ENCODE measurements around the gene FSIP1. TPM values are rescaled to one million over a fixed set of nuclear protein-coding genes. Genes with fewer than 3 reads are reported as not detected.

FSIP1 gene
- total RNA-seq, 1 experiment from 2014 or later = 0.61 TPM

DNA sequence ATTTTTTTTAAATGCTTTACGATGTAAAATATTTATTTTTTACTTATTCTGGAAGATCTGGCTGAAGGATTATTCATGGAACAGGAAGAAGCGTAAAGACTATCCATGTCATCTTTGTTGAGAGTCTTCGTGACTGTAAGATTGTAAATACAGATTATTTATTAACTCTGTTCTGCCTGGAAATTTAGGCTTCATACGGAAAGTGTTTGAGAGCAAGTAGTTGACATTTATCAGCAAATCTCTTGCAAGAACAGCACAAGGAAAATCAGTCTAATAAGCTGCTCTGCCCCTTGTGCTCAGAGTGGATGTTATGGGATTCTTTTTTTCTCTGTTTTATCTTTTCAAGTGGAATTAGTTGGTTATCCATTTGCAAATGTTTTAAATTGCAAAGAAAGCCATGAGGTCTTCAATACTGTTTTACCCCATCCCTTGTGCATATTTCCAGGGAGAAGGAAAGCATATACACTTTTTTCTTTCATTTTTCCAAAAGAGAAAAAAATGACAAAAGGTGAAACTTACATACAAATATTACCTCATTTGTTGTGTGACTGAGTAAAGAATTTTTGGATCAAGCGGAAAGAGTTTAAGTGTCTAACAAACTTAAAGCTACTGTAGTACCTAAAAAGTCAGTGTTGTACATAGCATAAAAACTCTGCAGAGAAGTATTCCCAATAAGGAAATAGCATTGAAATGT, 186.1 kb downstream of the FSIP1 start (continued):
- no peak for TF ChIP-seq GABPB1 (CRISPR knock-in tag; IDR thresholded peaks at IDR 0.05)

DNA sequence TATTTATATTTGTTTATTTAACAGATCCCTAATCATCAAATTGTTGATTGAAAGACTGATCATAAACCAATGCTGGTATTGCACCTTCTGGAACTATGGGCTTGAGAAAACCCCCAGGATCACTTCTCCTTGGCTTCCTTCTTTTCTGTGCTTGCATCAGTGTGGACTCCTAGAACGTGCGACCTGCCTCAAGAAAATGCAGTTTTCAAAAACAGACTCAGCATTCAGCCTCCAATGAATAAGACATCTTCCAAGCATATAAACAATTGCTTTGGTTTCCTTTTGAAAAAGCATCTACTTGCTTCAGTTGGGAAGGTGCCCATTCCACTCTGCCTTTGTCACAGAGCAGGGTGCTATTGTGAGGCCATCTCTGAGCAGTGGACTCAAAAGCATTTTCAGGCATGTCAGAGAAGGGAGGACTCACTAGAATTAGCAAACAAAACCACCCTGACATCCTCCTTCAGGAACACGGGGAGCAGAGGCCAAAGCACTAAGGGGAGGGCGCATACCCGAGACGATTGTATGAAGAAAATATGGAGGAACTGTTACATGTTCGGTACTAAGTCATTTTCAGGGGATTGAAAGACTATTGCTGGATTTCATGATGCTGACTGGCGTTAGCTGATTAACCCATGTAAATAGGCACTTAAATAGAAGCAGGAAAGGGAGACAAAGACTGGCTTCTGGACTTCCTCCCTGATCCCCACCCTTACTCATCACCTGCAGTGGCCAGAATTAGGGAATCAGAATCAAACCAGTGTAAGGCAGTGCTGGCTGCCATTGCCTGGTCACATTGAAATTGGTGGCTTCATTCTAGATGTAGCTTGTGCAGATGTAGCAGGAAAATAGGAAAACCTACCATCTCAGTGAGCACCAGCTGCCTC, 187.1 kb downstream of the FSIP1 start:
- H3K27ac Mint-ChIP-seq = no peak overlapping the region
- POLR2A ChIA-PET = interaction anchor here (0.8 to 1.2 kb wide), 2 partner anchors 14 to 15 kb away, joined by 3 to 4 read pairs; partner anchors contain the start of gene THBS1

DNA sequence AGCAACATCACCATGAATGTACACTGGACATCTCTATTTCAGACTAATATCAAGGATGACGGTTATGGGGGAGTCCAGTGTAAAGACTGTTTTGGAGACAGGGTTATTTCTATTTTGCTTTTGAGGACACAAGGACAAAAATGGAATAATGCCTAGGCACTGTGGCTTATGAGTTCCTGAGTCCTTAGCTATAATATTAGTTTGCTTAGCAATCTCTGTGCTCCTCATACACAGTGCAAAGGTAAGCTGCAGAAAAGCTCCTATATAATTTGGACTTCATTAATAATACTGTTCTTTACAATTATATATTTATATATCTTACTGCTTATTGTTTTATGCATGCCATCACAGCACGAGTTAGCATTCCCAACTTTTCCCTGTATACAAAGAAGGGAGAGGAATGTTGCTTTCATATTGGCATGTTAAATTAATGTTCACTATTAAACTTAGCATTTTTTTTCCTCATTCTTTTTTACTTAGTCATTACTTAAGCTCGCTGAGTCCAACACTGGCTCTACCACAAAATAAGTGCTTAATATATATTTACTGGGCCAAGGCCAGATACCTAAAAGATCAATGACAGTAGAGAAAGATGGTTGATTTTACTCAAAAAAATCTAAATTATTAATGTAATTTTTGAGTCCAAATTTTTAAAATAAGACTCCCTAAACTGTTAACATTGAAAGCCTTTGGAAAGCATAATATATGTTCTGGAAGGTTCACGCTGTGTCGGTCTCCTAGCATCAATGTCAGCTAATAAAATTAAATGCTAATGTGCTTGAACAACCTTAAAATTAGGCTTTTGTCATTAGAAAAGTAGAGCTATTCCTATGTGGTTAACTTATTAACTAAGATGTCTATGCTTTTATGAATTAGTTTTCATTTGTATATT, 187.9 kb downstream of the FSIP1 start:
- POLR2A ChIA-PET = interaction anchor here (0.6 to 2.0 kb wide), 3 partner anchors 12 to 82 kb away, joined by 4 to 5 read pairs (median 5); partner anchors contain the start of gene THBS1
- ATAC-seq = no peak
- TF ChIP-seq ZNF396 (CRISPR knock-in tag; IDR thresholded peaks at IDR 0.05; ENCODE audit: borderline replicate concordance) = no peak
- TF ChIP-seq NR3C1 (CRISPR knock-in tag; conservative IDR thresholded peaks at IDR 0.05; ENCODE audit: low read depth) = no peak
- TF ChIP-seq FOXK1 (CRISPR knock-in tag; IDR thresholded peaks at IDR 0.05) = no peak
- TF ChIP-seq, protein P1, sequence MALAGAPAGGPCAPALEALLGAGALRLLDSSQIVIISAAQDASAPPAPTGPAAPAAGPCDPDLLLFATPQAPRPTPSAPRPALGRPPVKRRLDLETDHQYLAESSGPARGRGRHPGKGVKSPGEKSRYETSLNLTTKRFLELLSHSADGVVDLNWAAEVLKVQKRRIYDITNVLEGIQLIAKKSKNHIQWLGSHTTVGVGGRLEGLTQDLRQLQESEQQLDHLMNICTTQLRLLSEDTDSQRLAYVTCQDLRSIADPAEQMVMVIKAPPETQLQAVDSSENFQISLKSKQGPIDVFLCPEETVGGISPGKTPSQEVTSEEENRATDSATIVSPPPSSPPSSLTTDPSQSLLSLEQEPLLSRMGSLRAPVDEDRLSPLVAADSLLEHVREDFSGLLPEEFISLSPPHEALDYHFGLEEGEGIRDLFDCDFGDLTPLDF (CRISPR knock-in tag; IDR thresholded peaks at IDR 0.05) = no peak
- TF ChIP-seq ZNF671 (CRISPR knock-in tag; IDR thresholded peaks at IDR 0.05) = no peak
- no peak for TF ChIP-seq E2F4 (CRISPR knock-in tag; IDR thresholded peaks at IDR 0.05; ENCODE audit: borderline replicate concordance, low read depth)
- TF ChIP-seq CREB1 (CRISPR knock-in tag; IDR thresholded peaks at IDR 0.05) = no peak
- TF ChIP-seq, protein P2, sequence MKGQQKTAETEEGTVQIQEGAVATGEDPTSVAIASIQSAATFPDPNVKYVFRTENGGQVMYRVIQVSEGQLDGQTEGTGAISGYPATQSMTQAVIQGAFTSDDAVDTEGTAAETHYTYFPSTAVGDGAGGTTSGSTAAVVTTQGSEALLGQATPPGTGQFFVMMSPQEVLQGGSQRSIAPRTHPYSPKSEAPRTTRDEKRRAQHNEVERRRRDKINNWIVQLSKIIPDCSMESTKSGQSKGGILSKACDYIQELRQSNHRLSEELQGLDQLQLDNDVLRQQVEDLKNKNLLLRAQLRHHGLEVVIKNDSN (CRISPR knock-in tag; IDR thresholded peaks at IDR 0.05) = no peak
- no peak for TF ChIP-seq GTF2I (CRISPR knock-in tag; conservative IDR thresholded peaks at IDR 0.05)
- no peak for TF ChIP-seq NR2C2 (CRISPR knock-in tag; IDR thresholded peaks at IDR 0.05)
- TF ChIP-seq ATF1 (CRISPR knock-in tag; IDR thresholded peaks at IDR 0.05) = no peak
- TF ChIP-seq ZNF423 (CRISPR knock-in tag; IDR thresholded peaks at IDR 0.05) = no peak
- no peak for TF ChIP-seq FOXP1 (CRISPR knock-in tag; IDR thresholded peaks at IDR 0.05; ENCODE audit: borderline replicate concordance)

More for the DNA sequence above, 187.1 kb downstream of the FSIP1 start:
- Mint-ChIP-seq H3K4me3 (no peak overlapping the region), H3K4me1 (peaks cover 13% of the 10 kb centered on the region), H3K36me3 (peaks cover 55% of the 10 kb centered on the region), H3K27me3 (ENCODE audit: low read depth) (no peaks in the 10 kb centered on the region), H3K9me3 (no peaks in the 10 kb centered on the region)
- DNase-seq (ENCODE audit: low spot score) (no peak), ATAC-seq (peak; percentile 12; the same call in 1 of the 2 replicates)
- TF ChIP-seq PRDM15 (CRISPR knock-in tag; IDR thresholded peaks at IDR 0.05) (no peak), KAT7 (CRISPR knock-in tag; IDR thresholded peaks at IDR 0.05; ENCODE audit: borderline replicate concordance) (no peak)
- CTCF ChIA-PET = interaction anchor here (2.0 kb wide), 1 partner anchor 161 kb away, joined by 5 read pairs; no protein-coding TSS in a partner anchor

More for the DNA sequence above, 187.9 kb downstream of the FSIP1 start:
- Mint-ChIP-seq H3K27ac (no peak overlapping the region), H3K4me1 (peaks cover 13% of the 10 kb centered on the region), H3K27me3 (ENCODE audit: low read depth) (no peaks in the 10 kb centered on the region), H3K4me3 (no peak overlapping the region), H3K9me3 (no peaks in the 10 kb centered on the region), H3K36me3 (peaks cover 64% of the 10 kb centered on the region)
- DNase-seq (ENCODE audit: low spot score) = no peak
- CTCF ChIA-PET = interaction anchor here (1.5 to 2.0 kb wide), 2 partner anchors 162 kb away, joined by 5 to 7 read pairs; no protein-coding TSS in a partner anchor
